Activated CD4-positive, alpha-beta memory T cell treated with anti-CD3 and anti-CD28 coated beads for 36 hours (primary cell): ENCODE data around the gene PIWIL1. TPM values are rescaled to one million over a fixed set of nuclear protein-coding genes. Genes with fewer than 3 reads are reported as not detected.

Experiments used
- CTCF ChIA-PET: fragments of 350-600 bp; sonication (Branson Sonifier 250); formaldehyde crosslinking; loops from one replicate; lab custom pipeline; 2021; ENCODE audit warnings: antibody characterized with exemption, inconsistent platforms; lab: Charles Lee
- POLR2A ChIA-PET: fragments of 350-600 bp; sonication (Branson Sonifier 250); formaldehyde crosslinking; loops from one replicate; lab custom pipeline; 2021; ENCODE audit warnings: antibody characterized with exemption; lab: Charles Lee
- DNase-seq: peaks from one replicate; pipeline ENCODE4 v3.0.0-alpha.2; 2020
- H3K27ac Mint-ChIP-seq: one replicate; pipeline ENCODE4 v1.8.0; 2021; ENCODE audit warnings: mixed read lengths
- H3K27me3 Mint-ChIP-seq: one replicate; pipeline ENCODE4 v1.8.0; 2021; ENCODE audit warnings: mixed read lengths
- H3K36me3 Mint-ChIP-seq: one replicate; pipeline ENCODE4 v1.8.0; 2021; ENCODE audit warnings: mixed read lengths
- H3K4me1 Mint-ChIP-seq: one replicate; pipeline ENCODE4 v1.8.0; 2021; ENCODE audit warnings: low read depth, mixed read lengths
- H3K4me3 Mint-ChIP-seq: one replicate; pipeline ENCODE4 v1.8.0; 2021; ENCODE audit warnings: mild to moderate bottlenecking, mixed read lengths
- H3K9me3 Mint-ChIP-seq: one replicate; pipeline ENCODE4 v1.8.0; 2021; ENCODE audit warnings: mixed read lengths
- intact Hi-C: fragments of 100-400 bp; cut with micrococcal nuclease; formaldehyde crosslinking; loops from one replicate; pipeline ENCODE4 v1.15.1; 2023
- total RNA-seq, 2 experiments: library from RNA; stranded (reverse); gene quantifications; one replicate each; pipeline ENCODE4 v1.2.3, GENCODE V29; 2021

Gene PIWIL1
- total RNA-seq, 2 experiments from 2014 or later = not detected

- DNase-seq = no peak
- Mint-ChIP-seq H3K4me1 (peaks cover 6% of the 10 kb centered on the region), H3K9me3 (no peaks in the 10 kb centered on the region), H3K4me3 (no peak overlapping the region), H3K27ac (no peak overlapping the region), H3K27me3 (no peaks in the 10 kb centered on the region), H3K36me3 (no peaks in the 10 kb centered on the region)
- ChIA-PET POLR2A (no interaction called here), CTCF (interaction anchor here (1.0 kb wide), 1 partner anchor 284 kb away, joined by 3 read pairs; no protein-coding TSS in a partner anchor)
- intact Hi-C loops = no loop called here
Measured at GRCh38 chr12:130316251-130316650, 21.4 kb upstream of the PIWIL1 start.

GRCh38 chr12:130320536-130320935, 17.2 kb upstream of the PIWIL1 start:
- intact Hi-C loops = no loop called here
- H3K36me3 Mint-ChIP-seq = no peaks in the 10 kb centered on the region
- no peaks in the 10 kb centered on the region for H3K9me3 Mint-ChIP-seq
- peaks cover 6% of the 10 kb centered on the region for H3K4me1 Mint-ChIP-seq
- no peak overlapping the region for H3K4me3 Mint-ChIP-seq
- H3K27me3 Mint-ChIP-seq = peaks cover 2% of the 10 kb centered on the region
- CTCF ChIA-PET = interaction anchor here (1.5 kb wide), 1 partner anchor 15 kb away, joined by 4 read pairs; no protein-coding TSS in a partner anchor
- POLR2A ChIA-PET = no interaction called here
- DNase-seq = no peak
- H3K27ac Mint-ChIP-seq = no peak overlapping the region

- no peaks in the 10 kb centered on the region for H3K9me3 Mint-ChIP-seq
- DNase-seq = no peak
- H3K27me3 Mint-ChIP-seq = peaks cover 2% of the 10 kb centered on the region
- no peaks in the 10 kb centered on the region for H3K4me1 Mint-ChIP-seq
- H3K4me3 Mint-ChIP-seq = no peak overlapping the region
- CTCF ChIA-PET = no interaction called here
- POLR2A ChIA-PET = no interaction called here
- intact Hi-C loops = no loop called here
- H3K27ac Mint-ChIP-seq = no peak overlapping the region
- no peaks in the 10 kb centered on the region for H3K36me3 Mint-ChIP-seq
Measured at GRCh38 chr12:130322263-130322662, 15.4 kb upstream of the PIWIL1 start.

GRCh38 chr12:130330685-130331084, 7.0 kb upstream of the PIWIL1 start:
- intact Hi-C loops = no loop called here
- ChIA-PET CTCF (no interaction called here), POLR2A (no interaction called here)
- no peaks in the 10 kb centered on the region for H3K36me3 Mint-ChIP-seq
- no peaks in the 10 kb centered on the region for H3K4me1 Mint-ChIP-seq
- H3K9me3 Mint-ChIP-seq = no peaks in the 10 kb centered on the region
- H3K27me3 Mint-ChIP-seq = peaks cover 10% of the 10 kb centered on the region
- no peak for DNase-seq
- H3K27ac Mint-ChIP-seq = no peak overlapping the region
- no peak overlapping the region for H3K4me3 Mint-ChIP-seq

GRCh38 chr12:130331146-130331545, 6.5 kb upstream of the PIWIL1 start:
- Mint-ChIP-seq H3K4me1 (no peaks in the 10 kb centered on the region), H3K27ac (no peak overlapping the region), H3K4me3 (no peak overlapping the region), H3K9me3 (no peaks in the 10 kb centered on the region), H3K27me3 (peaks cover 10% of the 10 kb centered on the region), H3K36me3 (no peaks in the 10 kb centered on the region)
- ChIA-PET CTCF (no interaction called here), POLR2A (no interaction called here)
- intact Hi-C loops = no loop called here
- DNase-seq = no peak

- no peaks in the 10 kb centered on the region for H3K9me3 Mint-ChIP-seq
- ChIA-PET CTCF (no interaction called here), POLR2A (no interaction called here)
- no peak overlapping the region for H3K27ac Mint-ChIP-seq
- DNase-seq = no peak
- no peaks in the 10 kb centered on the region for H3K36me3 Mint-ChIP-seq
- intact Hi-C loops = no loop called here
- no peak overlapping the region for H3K4me3 Mint-ChIP-seq
- no peaks in the 10 kb centered on the region for H3K4me1 Mint-ChIP-seq
- H3K27me3 Mint-ChIP-seq = peaks cover 10% of the 10 kb centered on the region
Measured at GRCh38 chr12:130333341-130333740, 4.3 kb upstream of the PIWIL1 start.

GRCh38 chr12:130334399-130334798, 3.3 kb upstream of the PIWIL1 start:
- DNase-seq = no peak
- intact Hi-C loops = no loop called here
- ChIA-PET POLR2A (no interaction called here), CTCF (no interaction called here)
- no peaks in the 10 kb centered on the region for H3K9me3 Mint-ChIP-seq
- H3K4me3 Mint-ChIP-seq = no peak overlapping the region
- H3K27me3 Mint-ChIP-seq = peaks cover 12% of the 10 kb centered on the region
- H3K27ac Mint-ChIP-seq = no peak overlapping the region
- no peaks in the 10 kb centered on the region for H3K4me1 Mint-ChIP-seq
- no peaks in the 10 kb centered on the region for H3K36me3 Mint-ChIP-seq

- H3K4me1 Mint-ChIP-seq = no peaks in the 10 kb centered on the region
- H3K9me3 Mint-ChIP-seq = no peaks in the 10 kb centered on the region
- H3K27me3 Mint-ChIP-seq = peaks cover 16% of the 10 kb centered on the region
- no peak for DNase-seq
- no peak overlapping the region for H3K4me3 Mint-ChIP-seq
- no peak overlapping the region for H3K27ac Mint-ChIP-seq
- ChIA-PET POLR2A (no interaction called here), CTCF (interaction anchor here (0.6 to 1.9 kb wide), 3 partner anchors 14 to 305 kb away, joined by 3 to 5 read pairs (median 4); no protein-coding TSS in a partner anchor)
- intact Hi-C loops = no loop called here
- H3K36me3 Mint-ChIP-seq = no peaks in the 10 kb centered on the region
Measured at GRCh38 chr12:130334937-130335336, 2.8 kb upstream of the PIWIL1 start.

GRCh38 chr12:130335517-130336392, 1.9 kb upstream of the PIWIL1 start:
- no peaks in the 10 kb centered on the region for H3K36me3 Mint-ChIP-seq
- intact Hi-C loops = no loop called here
- H3K4me1 Mint-ChIP-seq = no peaks in the 10 kb centered on the region
- no peak for DNase-seq
- no peak overlapping the region for H3K27ac Mint-ChIP-seq
- no peak overlapping the region for H3K4me3 Mint-ChIP-seq
- POLR2A ChIA-PET = no interaction called here
- H3K9me3 Mint-ChIP-seq = no peaks in the 10 kb centered on the region
- peaks cover 18% of the 10 kb centered on the region for H3K27me3 Mint-ChIP-seq
- CTCF ChIA-PET = interaction anchor here (0.6 to 1.9 kb wide), 3 partner anchors 15 to 305 kb away, joined by 3 to 5 read pairs (median 4); no protein-coding TSS in a partner anchor

GRCh38 chr12:130336723-130337487, 782 bp upstream of the PIWIL1 start:
- ChIA-PET POLR2A (no interaction called here), CTCF (interaction anchor here (1.9 kb wide), 1 partner anchor 307 kb away, joined by 5 read pairs; no protein-coding TSS in a partner anchor)
- intact Hi-C loops = no loop called here
- Mint-ChIP-seq H3K27ac (no peak overlapping the region), H3K27me3 (peaks cover 18% of the 10 kb centered on the region), H3K4me3 (no peak overlapping the region), H3K9me3 (no peaks in the 10 kb centered on the region), H3K4me1 (no peaks in the 10 kb centered on the region), H3K36me3 (no peaks in the 10 kb centered on the region)
- DNase-seq = no peak

GRCh38 chr12:130338794-130339601, 1.3 kb downstream of the PIWIL1 start:
- intact Hi-C loops = no loop called here
- peaks cover 14% of the 10 kb centered on the region for H3K27me3 Mint-ChIP-seq
- H3K27ac Mint-ChIP-seq = no peak overlapping the region
- POLR2A ChIA-PET = no interaction called here
- H3K9me3 Mint-ChIP-seq = no peaks in the 10 kb centered on the region
- H3K4me1 Mint-ChIP-seq = no peaks in the 10 kb centered on the region
- no peak overlapping the region for H3K4me3 Mint-ChIP-seq
- CTCF ChIA-PET = no interaction called here
- H3K36me3 Mint-ChIP-seq = no peaks in the 10 kb centered on the region
- DNase-seq = no peak

- Mint-ChIP-seq H3K4me3 (no peak overlapping the region), H3K27ac (no peak overlapping the region), H3K27me3 (peaks cover 9% of the 10 kb centered on the region), H3K4me1 (no peaks in the 10 kb centered on the region), H3K9me3 (no peaks in the 10 kb centered on the region), H3K36me3 (no peaks in the 10 kb centered on the region)
- intact Hi-C loops = no loop called here
- POLR2A ChIA-PET = no interaction called here
- DNase-seq = no peak
- CTCF ChIA-PET = no interaction called here
Measured at GRCh38 chr12:130339951-130340350, 2.3 kb downstream of the PIWIL1 start.
